Fibroblast of mammary gland (primary cell): ENCODE data around the gene PCSK6.
"Not testable (repeated sequence)": the region's sequence is repeated elsewhere in the genome, so short reads cannot be mapped to it uniquely, and the experiment has no call there.

Source experiments
- DNase-seq: peaks from one replicate; pipeline ENCODE4 v3.0.0-alpha.2; 2010; ENCODE audit warnings: low read depth
- H3K4me3 ChIP-seq: 2 replicates; pipeline ENCODE4 v1.5.1; 2011; ENCODE audit warnings: low read depth, mild to moderate bottlenecking, low read length, moderate library complexity; ENCODE audit not compliant: control insufficient read depth
- TF ChIP-seq, protein P1 (sequence below): conservative IDR thresholded peaks from 2 replicates; pipeline ENCODE4 v1.5.1; 2011; ENCODE audit warnings: low read depth, low read length, inconsistent platforms; ENCODE audit not compliant: control insufficient read depth, insufficient read depth

Gene PCSK6

DNA sequence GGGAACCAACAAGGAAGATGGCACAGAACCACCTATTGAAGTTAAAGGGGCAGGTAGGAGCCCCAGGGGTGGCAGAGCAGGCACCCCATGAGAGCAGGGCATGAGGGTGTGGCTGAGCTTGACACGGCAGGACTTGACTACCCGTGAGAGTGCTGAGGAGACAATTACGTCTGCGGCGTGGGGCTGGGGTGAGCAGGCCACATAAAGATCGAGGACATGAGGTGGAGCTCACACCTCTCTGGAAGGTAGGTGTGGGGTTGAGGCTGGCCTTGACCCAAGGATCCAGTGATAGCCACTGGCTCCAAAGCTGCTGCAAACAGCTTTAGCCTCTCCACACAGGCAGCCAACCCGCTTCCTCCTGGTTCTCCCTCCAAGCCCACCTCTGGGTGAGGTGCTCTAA, 64.5 kb downstream of the PCSK6 start:
- no peak overlapping the region for H3K4me3 ChIP-seq
- DNase-seq = no peak
- TF ChIP-seq, protein P1, sequence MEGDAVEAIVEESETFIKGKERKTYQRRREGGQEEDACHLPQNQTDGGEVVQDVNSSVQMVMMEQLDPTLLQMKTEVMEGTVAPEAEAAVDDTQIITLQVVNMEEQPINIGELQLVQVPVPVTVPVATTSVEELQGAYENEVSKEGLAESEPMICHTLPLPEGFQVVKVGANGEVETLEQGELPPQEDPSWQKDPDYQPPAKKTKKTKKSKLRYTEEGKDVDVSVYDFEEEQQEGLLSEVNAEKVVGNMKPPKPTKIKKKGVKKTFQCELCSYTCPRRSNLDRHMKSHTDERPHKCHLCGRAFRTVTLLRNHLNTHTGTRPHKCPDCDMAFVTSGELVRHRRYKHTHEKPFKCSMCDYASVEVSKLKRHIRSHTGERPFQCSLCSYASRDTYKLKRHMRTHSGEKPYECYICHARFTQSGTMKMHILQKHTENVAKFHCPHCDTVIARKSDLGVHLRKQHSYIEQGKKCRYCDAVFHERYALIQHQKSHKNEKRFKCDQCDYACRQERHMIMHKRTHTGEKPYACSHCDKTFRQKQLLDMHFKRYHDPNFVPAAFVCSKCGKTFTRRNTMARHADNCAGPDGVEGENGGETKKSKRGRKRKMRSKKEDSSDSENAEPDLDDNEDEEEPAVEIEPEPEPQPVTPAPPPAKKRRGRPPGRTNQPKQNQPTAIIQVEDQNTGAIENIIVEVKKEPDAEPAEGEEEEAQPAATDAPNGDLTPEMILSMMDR = no peak

DNA sequence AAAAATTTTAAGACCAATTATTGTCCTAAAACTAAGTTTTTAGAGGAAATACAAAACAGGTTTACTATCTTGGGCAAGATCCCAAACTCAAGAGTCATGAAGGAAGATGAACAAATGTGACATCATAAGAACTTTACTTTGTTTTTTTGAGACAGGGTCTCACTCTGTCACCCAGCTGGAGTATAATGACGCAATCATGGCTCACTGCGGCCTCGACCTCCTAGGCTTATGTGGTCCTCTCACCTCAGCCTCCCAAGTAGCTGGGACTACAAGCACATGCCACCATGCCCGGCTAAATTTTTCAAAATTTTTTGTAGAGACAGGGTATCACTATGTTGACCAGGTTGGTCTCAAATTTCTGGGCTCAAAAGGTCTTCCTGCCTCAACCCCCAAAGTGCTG, 69.3 kb downstream of the PCSK6 start:
- TF ChIP-seq, protein P1 = no peak
- no peak overlapping the region for H3K4me3 ChIP-seq
- no peak for DNase-seq

DNA sequence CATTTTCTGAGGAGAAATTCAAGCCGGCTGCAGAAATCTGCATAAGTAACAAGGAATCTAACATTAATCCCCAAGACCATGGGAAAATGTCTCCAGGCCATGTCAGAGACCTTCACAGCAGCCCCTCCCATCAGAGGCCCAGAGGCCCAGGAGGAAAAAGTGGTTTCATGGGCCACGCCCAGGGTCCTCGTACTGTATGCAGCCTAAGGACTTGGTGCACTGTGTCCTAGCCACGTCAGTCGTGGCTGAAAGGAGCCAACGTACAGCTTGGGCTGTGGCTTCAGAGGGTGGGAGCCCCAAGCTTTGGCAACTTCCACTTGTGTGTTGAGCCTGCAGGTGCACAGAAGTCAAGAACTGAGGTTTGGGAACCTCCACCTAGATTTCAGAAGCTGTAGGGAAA, 73.0 kb downstream of the PCSK6 start:
- H3K4me3 ChIP-seq, DNase-seq: not testable (repeated sequence)

DNA sequence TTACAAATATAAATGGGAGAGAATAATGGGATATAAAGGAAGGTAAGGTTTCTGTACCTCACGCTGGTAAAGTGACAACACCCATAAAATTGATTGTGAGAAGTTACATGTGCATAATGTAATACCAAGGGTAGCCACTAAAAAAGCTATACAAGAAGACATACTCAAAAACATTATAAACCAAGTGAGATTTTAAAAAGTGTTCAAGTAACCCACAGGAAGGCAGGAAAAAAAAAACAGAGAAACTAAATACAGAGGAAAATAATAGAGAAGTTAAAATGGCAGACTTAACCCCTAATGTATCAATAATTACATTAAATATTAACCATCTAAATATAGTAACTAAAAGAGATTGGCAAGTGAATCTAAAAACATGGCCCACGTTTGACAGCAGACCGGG, 76.3 kb downstream of the PCSK6 start:
- TF ChIP-seq, protein P1 = no peak
- DNase-seq = no peak
- no peak overlapping the region for H3K4me3 ChIP-seq

DNA sequence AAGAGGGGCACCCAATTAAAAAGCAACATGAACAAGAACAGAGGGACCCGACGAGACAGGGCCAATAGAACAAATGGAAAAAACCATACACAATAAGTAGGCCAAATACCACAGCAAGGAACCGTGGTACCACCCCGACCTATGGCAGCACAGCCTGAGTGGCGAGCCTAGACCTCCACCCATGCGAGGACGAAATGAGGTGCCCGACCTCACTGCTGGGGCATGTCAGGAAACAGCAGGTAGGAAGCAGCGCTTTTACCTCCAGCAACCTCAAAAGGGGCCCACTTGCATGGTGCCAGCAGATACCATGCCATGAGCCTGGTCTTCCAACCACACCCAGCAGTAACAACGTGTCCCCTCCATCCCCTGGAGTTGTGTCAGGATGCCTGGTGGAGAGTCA, 77.9 kb downstream of the PCSK6 start:
- DNase-seq = no peak
- TF ChIP-seq, protein P1 = no peak
- H3K4me3 ChIP-seq = no peak overlapping the region

DNA sequence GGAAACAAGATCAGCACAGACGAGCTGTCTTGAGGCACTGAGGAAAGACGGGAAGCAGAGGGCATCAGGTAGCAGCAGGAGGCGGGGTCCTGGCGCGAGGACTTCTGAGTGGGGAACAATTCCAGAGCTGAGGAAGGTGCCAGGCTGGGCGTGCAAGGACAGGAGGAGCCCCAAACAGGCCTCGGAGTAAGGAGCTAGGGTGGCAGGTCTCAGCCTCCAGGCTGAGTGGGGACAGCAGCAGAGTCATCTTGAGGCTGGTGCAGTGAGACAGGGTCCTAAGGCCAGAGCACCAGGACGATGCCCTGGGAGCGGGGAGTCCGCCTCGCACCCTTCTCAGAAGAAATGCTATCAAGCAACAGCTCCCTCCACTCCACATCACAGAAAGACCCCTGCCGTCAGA, 78.4 kb downstream of the PCSK6 start:
- no peak overlapping the region for H3K4me3 ChIP-seq
- no peak for DNase-seq
- TF ChIP-seq, protein P1 = no peak

DNA sequence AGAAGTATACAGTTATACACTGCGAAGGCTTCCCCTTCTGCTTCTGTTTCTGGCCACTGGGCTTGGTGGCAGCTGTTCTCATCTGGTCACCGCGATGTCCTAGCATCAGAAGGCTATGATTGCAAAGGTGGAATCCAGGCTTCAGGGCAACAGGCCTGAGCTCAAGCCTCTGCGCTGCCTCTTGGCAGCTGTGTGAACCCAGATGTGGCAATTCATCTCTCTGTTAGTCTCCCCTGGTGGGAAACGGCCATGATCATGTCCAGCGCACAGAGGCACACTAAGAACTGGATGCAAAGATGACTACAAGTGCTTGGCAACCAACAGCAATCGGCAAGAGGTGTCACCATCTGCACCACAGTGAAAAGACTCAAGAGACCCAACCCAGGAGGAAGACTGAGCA, 78.9 kb downstream of the PCSK6 start:
- TF ChIP-seq, protein P1 = no peak
- H3K4me3 ChIP-seq = no peak overlapping the region
- no peak for DNase-seq

DNA sequence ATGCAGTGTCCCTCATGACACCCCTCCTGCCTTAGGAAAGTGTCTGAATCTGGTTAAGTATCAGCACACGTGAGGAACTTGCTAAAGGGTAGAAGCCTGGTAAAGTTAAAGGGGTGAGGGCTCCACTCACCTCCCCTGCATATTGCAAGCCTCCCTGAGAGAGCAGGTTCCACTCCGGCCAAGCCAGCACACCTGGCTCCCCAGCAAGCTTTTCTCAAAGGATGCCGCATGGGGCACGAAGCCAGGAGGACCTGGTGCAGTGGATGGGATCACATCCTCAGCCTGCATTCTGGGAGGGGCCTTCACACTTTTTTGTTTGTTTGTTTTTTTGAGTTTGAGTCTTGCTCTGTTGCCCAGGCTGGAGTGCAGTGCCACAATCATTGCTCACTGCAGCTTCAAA, 79.9 kb downstream of the PCSK6 start:
- TF ChIP-seq, protein P1 = no peak
- DNase-seq = no peak
- no peak overlapping the region for H3K4me3 ChIP-seq
